Left kidney (tissue), 2 donors: Measurements from ENCODE around the gene BZW1. TPM values are rescaled to one million over a fixed set of nuclear protein-coding genes. Genes with fewer than 3 reads are reported as not detected.

Experiments used
- DNase-seq: peaks from one replicate; pipeline ENCODE4 v3.0.0-alpha.2; 2013
- polyA plus RNA-seq: library from polyadenylated mRNA; unstranded; fragments of 120-200 nt; gene quantifications from one replicate; pipeline ENCODE4 v1.2.1, GENCODE V29; 2013; ENCODE audit not compliant: insufficient read length

The BZW1 gene
- polyA plus RNA-seq, 1 donor: 282 TPM

- DNase-seq: no peak
Measured at GRCh38 chr2:200828572-200829257, 17.0 kb downstream of the BZW1 start.

DNA sequence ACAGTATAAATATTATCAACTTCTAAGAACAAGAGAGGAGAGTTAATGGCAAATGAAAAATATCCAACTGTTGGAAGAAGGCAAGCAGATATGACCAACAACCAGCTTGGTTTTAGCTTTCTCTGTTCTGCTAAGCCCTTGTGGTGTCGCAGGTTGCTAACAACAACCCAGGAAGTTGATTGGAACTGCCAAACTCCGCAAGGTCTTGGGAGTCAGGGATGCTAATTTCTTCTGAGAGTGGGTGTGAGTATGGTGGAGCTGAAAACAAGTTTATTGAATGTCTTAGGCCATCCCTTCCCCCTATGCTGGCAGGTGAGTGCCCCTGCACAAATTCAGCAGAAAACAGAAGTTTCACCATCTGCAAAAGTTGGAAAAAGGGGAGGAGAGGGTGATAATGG is 17.5 kb downstream of the BZW1 start:
- no peak for DNase-seq

DNA sequence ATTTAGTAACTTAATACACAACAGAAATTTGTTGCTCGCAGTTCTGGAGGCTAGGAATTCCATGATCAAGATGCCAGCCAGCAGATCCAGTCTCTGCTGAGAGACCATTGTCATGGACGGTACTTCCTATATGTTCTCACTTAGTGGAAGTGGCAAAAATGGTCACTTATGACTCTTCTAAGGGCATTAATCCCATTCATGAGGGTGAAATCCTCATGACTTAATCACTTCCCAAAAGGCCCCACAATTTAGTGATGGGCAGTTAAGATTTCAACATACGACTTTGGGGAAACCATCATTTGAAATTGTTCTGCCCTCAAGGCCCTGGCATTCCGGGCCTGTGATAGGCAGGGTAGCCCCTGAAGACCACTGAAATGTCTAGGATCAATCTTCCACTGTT is 23.0 kb downstream of the BZW1 start:
- no peak for DNase-seq

- DNase-seq: no peak
Measured at GRCh38 chr2:200839513-200839912, 27.8 kb downstream of the BZW1 start.

DNA sequence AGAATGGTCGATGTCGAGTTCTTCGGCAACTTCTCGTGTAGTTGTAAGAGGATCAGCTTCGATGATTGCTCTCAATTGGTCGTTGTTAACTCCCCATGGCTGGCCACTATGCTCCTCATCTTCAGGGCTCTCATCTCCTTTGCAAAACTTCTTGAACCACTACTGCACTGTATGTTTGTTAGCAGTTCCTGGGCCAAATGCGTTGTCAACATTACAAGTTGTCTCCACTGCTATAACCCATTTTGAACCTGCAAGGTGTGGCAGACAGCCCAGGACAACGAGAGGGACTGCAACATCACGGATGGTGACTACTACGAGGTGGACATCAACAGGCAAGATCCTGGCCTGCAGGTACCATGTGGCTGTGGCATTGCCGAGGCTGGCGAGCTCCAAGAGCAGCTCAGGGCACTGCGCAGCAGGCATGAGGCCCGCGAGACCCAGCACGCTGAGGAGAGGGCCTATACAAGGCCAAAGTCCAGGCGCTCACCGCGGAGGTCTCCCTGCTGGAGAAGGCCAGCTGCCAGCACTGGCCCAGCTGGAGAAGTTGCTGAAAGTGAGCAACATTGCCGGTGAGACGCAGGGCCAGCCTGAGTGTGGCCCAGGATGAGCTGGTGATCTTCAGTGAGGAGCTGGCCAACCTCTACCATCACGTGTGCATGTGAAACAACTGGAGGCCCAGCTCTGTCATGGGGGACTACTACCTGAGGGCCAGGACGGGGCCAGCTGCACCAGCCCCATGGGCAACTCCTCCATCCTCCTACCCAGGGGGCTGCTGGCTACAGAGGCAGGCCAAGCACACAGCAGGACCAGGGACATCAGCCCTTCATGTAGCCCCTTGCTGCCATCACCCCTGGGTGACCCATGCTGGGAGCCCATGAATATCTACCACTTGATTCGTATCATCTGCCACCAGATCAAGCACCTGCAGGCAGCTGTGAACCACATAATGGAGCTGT is 32.6 kb downstream of the BZW1 start:
- DNase-seq: no peak

DNA sequence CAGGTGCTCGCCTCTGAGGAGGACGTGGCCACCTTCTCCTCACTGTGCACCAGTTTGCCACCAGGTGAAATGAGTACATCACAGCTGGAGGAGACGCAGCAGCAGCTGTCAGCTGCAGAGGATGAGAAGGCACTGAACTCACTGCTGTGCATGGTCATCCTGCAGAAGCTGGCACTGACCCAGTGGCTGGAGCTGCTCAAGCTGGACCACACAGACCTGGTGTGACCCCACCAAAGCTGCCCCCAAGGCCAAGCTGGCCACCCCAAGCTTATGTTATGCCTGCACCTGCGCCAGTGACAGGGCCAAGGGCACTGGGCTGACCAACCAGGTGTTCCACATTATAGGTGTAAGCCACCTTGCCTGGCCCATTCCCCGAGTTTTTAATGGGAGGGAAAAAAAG is 33.5 kb downstream of the BZW1 start:
- DNase-seq: no peak

GRCh38 chr2:200845669-200846325 is 34.1 kb downstream of the BZW1 start:
- no peak for DNase-seq

DNA sequence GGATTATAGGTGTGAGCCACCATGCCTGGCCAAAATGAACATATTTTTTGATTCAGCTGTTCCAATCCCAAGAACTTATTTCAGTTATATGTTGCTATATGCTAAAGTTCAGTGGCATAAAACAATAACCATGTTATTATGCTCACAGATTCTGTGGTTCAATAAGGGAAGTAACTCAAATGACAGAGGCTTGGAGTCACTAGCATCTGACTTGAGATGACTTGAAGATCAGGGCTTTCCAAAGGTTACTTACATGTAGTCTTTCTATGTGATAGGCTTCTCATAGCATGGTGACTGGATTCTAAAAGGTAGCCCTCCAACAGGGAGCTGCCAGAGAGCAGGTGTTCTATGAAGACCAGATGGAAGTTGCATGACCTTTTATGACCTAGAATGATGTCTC is 35.6 kb downstream of the BZW1 start:
- no peak for DNase-seq

DNA sequence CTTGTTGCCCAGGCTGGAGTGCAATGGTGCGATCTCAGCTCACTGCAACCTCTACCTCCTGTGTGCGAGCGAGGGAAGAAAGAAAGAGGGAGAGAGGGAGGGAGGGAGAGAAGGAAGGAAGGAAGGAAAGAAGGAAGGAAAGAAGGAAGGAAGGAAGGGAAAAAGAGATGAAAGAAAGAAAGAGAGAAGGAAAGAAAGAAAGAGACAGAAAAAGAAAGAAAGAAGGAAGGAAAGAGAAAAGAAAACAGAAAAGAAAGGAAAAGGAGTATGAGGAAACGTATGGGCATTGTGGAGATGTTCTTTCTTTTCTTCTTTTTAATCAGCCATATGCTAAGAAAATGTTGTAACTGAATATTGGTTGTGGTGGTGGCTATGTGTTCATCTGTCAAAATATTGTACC is 36.2 kb downstream of the BZW1 start:
- DNase-seq: no peak

- no peak for DNase-seq
Measured at GRCh38 chr2:200850512-200851256, 39.0 kb downstream of the BZW1 start.

DNA sequence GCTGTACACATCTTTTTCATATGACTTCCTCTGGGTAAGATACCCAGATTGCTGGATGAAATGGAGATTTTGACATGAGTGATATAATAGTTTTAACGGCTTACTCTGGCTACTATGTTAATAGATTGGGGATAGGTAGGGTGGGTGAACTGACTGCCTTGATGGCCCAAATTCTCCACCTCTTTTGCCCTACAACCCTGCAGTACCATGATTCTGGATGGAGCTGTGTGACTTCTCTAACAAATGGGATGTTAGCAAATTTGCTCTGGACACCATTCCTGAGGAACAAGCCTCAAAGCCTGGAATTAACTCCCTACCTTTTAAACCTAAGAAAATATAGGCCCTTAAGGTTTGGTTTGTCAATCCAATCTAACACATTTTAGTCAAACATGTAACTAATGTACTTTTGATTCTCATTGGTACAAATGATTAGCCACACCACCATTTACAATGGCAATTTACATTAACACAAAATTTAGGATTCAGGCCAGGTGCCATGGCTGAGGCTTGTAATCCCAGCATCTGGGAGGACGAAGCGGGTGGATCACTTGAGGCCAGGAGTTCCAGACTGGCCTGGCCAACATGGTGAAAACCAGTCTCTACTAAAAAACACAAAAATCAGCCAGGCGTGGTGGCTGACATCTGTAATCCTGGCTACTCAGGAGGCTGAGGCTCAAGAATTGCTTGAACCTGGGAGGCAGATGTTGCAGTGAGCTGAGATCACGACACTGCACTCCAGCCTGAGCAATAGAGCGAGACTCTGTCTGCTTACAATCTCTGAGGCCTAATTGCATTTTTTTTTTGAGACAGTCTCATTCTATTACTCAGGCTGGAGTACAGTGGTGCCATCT is 39.9 kb downstream of the BZW1 start:
- no peak for DNase-seq

GRCh38 chr2:200852605-200853004 is 40.9 kb downstream of the BZW1 start:
- DNase-seq: no peak

DNA sequence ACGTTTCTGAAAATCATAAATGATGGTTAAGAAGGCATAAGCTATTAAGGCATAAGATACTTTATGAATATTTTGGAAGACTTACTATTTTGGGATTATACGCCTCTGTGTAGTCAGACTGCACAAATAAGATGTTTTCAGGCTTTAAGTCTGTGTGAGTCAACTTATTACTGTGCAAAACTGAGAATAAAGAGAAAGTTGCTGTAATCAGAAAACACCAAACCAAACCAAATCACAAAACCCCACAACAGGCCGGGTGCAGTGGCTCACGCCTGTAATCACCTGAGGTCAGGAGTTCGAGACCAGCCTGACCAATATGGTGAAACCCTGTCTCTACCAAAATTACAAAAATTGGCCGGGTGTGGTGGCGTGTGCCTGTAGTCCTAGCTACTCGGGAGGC is 45.1 kb downstream of the BZW1 start:
- no peak for DNase-seq

- DNase-seq: no peak
Measured at GRCh38 chr2:200860092-200860795, 48.5 kb downstream of the BZW1 start.

DNA sequence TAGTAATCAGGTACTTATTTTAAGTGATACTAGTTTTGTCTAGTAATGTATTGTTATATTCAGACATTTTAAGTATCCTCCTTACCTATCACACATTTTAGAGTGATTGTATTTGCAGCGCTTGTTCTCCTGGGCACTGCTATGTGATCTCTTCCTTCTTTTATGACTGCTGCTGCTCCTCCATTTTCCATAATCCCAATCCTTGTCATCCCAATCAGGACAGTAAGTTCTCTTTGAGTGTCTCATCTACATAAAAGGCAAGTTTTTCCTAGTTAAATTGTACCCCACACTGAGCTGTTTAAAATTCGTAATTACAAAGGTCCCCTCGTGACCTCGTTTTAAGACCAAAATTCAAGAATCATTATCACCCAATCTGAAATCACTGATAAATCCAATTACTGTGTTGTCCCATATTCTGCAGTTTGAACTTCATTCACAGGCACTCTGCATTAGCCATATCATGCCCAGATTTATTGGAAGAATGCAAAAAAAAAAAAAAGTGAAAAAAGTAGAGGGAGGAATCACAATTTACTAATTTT is 50.0 kb downstream of the BZW1 start:
- no peak for DNase-seq

DNA sequence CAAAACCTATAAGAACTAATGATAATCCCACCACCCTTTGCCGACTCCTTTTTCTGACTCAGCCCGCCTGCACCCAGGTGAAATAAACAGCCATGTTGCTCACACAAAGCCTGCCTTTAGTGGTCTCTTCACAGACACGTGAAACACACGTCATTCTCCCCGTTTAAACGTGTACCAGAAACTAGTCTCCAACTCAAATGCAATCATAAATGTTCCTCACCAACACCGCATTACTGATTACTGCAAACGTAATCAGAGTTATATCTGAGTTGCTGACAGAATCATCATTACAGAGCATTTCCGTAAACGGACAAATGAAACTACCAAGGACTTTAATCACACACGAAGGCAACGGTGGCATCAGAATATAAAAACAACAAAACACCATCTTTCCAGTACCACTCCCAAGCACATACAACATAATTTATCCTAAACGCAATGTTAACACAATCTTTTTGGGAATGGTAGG is 50.9 kb downstream of the BZW1 start:
- peak; percentile 67 for DNase-seq

DNA sequence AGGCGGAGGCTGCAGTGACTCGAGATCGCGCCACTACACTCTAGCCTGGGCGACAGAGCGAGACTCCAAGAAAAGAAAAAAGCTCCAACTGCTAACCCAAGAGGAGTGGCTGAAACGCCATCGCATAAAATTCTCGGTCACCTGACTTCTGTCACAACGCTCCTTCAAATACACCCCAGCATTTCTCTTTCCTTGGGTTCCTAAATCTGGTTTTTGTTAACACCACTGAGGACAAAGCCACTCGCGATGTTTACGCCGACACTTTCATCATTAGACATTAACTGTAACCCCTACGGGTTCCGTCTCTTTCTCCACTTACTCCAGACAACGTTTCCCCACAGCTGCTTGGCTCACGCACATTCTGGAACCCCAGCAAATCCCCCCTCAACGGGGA is 52.1 kb downstream of the BZW1 start:
- peak; percentile 49 for DNase-seq

GRCh38 chr2:200864176-200865034 is 52.7 kb downstream of the BZW1 start, which contains the start of gene CLK1:
TSS of gene CLK1 (minus strand) at chr2:200864658. CDS start at chr2:200861862, 2,796 bp downstream.
- peak; percentile 93 for DNase-seq

GRCh38 chr2:200869014-200869413 is 57.3 kb downstream of the BZW1 start:
- DNase-seq: no peak
